OCI-LY1 (cell line): ENCODE data around the gene MRTFB.

Source experiments
- CTCF ChIP-seq: fragments of 200-600 bp; sonication (generic), shearing (Covaris generic); IDR thresholded peaks from 2 replicates; pipeline ENCODE4 v1.5.1; 2017; ENCODE audit warnings: mild to moderate bottlenecking, antibody characterized with exemption, low read length, moderate library complexity, mixed read lengths
- EZH2 ChIP-seq: fragments of 200-600 bp; sonication (generic), shearing (Covaris generic); IDR thresholded peaks from 2 replicates; pipeline ENCODE4 v1.8.0; 2017; ENCODE audit warnings: borderline replicate concordance, mixed run types, mild to moderate bottlenecking, antibody characterized with exemption, low read length, moderate library complexity, mixed read lengths

DNA sequence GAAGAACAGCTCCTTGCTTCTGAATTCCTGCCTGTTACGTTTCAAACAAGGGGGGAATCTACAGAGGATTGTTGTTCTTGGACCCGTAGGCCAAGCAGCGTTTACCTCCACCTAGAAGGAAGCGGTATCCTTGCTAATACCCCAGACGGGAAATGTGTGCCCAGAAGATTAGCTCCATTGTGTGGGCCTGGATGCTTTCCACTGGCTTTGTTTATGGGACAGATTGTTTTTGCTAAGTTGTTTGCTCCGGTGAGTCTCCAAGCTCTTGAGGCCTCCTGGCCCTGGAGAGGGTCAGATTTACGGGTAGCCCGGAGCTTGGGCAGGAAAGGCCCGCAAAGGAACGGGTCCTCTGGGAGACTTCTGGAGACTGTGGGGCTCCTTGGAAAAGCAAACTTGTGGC lies 28.4 kb upstream of the MRTFB start:
- no peak for TF ChIP-seq CTCF
- no peak for TF ChIP-seq EZH2
